Panc1 (cell line): ENCODE data around the gene GABRR1. TPM values are rescaled to one million over a fixed set of nuclear protein-coding genes. Genes with fewer than 3 reads are reported as not detected.

Experiments used
- ATAC-seq: fragments of 200-7000 bp; cut with Tn5 transposase; 2 replicates; pipeline ENCODE4 v1.9.1; 2020; ENCODE audit warnings: mild to moderate bottlenecking, moderate library complexity
- BruUV-seq: library from RNA; stranded (reverse); fragments of 400-500 nt; replicated peaks from 2 replicates; lab custom pipeline; 2021; lab: Mats Ljungman, UMichigan
- CTCF ChIA-PET: fragments of 300-600 bp; sonication (Branson Sonifier 250); formaldehyde crosslinking; loops from one replicate; lab custom pipeline; 2022; ENCODE audit warnings: antibody characterized with exemption; lab: Charles Lee
- POLR2A ChIA-PET: fragments of 300-600 bp; sonication (Branson Sonifier 250); formaldehyde crosslinking; loops from one replicate; lab custom pipeline; 2022; ENCODE audit warnings: antibody characterized with exemption; lab: Charles Lee
- DNase-seq: peaks from one replicate; pipeline ENCODE4 v3.0.0-alpha.2; 2010; ENCODE audit warnings: low read depth, low spot score
- H3K27ac ChIP-seq: 2 replicates; pipeline ENCODE4 v1.5.1; 2011; ENCODE audit warnings: mild to moderate bottlenecking, low read length, inconsistent platforms
- H3K27me3 ChIP-seq: fragments of 200-500 bp; sonication (Bioruptor generic); 2 replicates; pipeline ENCODE4 v1.6.0; 2014; ENCODE audit warnings: low read length, inconsistent platforms; ENCODE audit not compliant: control insufficient read depth, insufficient read depth
- H3K36me3 ChIP-seq: fragments of 200-500 bp; sonication (Bioruptor generic); 2 replicates; pipeline ENCODE4 v1.5.1; 2014; ENCODE audit warnings: inconsistent platforms, mild to moderate bottlenecking, low read length, moderate library complexity; ENCODE audit not compliant: control insufficient read depth, insufficient read depth
- H3K4me1 ChIP-seq: 2 replicates; pipeline ENCODE4 v1.5.1; 2011; ENCODE audit warnings: inconsistent platforms, mild to moderate bottlenecking, low read length, moderate library complexity; ENCODE audit not compliant: control insufficient read depth, insufficient read depth
- H3K4me3 ChIP-seq, 2 experiments: 2 replicates each; pipeline ENCODE4 v1.5.1; 2011 to 2012; ENCODE audit warnings: low read depth in 2 of 2, low read length in 2 of 2, mild to moderate bottlenecking in 2 of 2, inconsistent platforms in 1 of 2, moderate library complexity in 1 of 2
- H3K9me3 ChIP-seq: fragments of 200-500 bp; sonication (Bioruptor generic); 2 replicates; pipeline ENCODE4 v1.5.1; 2014; ENCODE audit warnings: low read depth, mild to moderate bottlenecking, inconsistent platforms, low read length, moderate library complexity; ENCODE audit not compliant: control insufficient read depth, insufficient read depth
- CTCF ChIP-seq: fragments of 450-650 bp; IDR thresholded peaks from 2 replicates; pipeline ENCODE4 v1.5.1; 2017; ENCODE audit warnings: mild to moderate bottlenecking
- POLR2AphosphoS5 ChIP-seq: IDR thresholded peaks from 2 replicates; pipeline ENCODE4 v1.6.1; 2012; ENCODE audit warnings: mild to moderate bottlenecking, low read depth, low read length, moderate library complexity
- REST ChIP-seq, 2 experiments: IDR thresholded peaks; 2 replicates each; pipeline ENCODE4 v1.6.1; 2011 to 2012; ENCODE audit warnings: low read depth in 2 of 2, control low read depth in 1 of 2, low read length in 1 of 2, mild to moderate bottlenecking in 1 of 2, moderate library complexity in 1 of 2; ENCODE audit not compliant: insufficient read depth in 1 of 2
- SIN3A ChIP-seq: IDR thresholded peaks from 2 replicates; pipeline ENCODE4 v1.6.1; 2012; ENCODE audit warnings: low read depth, mild to moderate bottlenecking, low read length, moderate library complexity, borderline replicate concordance; ENCODE audit not compliant: insufficient read depth
- TCF7L2 ChIP-seq: IDR thresholded peaks from 2 replicates; pipeline ENCODE4 v1.6.1; 2011; ENCODE audit warnings: mild to moderate bottlenecking, low read depth, low read length, inconsistent platforms
- in situ Hi-C: cut with HindIII; loops from 2 replicates; pipeline ENCODE4 v1.10.0; 2016; ENCODE audit warnings: low sequenced_read_pairs, low pct_unique_long_range_greater_than_20kb
- intact Hi-C: fragments of 100-400 bp; cut with micrococcal nuclease; formaldehyde crosslinking; loops from one replicate; pipeline ENCODE4 v1.10.0; 2022; ENCODE audit not compliant: unreplicated experiment
- total RNA-seq: library from RNA; stranded (reverse); gene quantifications from one replicate; pipeline ENCODE4 v1.2.1, GENCODE V29; 2021; ENCODE audit not compliant: unreplicated experiment

The GABRR1 gene
- total RNA-seq, 1 experiment from 2014 or later: not detected

- Histone ChIP-seq H3K36me3 (no peaks in the 10 kb centered on the region), H3K4me1 (no peaks in the 10 kb centered on the region), H3K4me3 (no peak overlapping the region), H3K9me3 (peaks cover 9% of the 10 kb centered on the region; the same call in 1 of the 2 replicates), H3K27me3 (peaks cover 4% of the 10 kb centered on the region; the same call in 1 of the 2 replicates), H3K27ac (no peak overlapping the region)
- DNase-seq (no peak), ATAC-seq (no peak)
- no peak for TF ChIP-seq SIN3A
- TF ChIP-seq TCF7L2: no peak
- TF ChIP-seq REST (IDR thresholded peaks at IDR 0.05; ENCODE audit: insufficient read depth in 1 of 2, low read depth in 2 of 2, low read length in 1 of 2): no peak
- ChIA-PET POLR2A (no interaction called here), CTCF (no interaction called here)
- in situ Hi-C loops: no loop called here
- intact Hi-C loops: no loop called here
- no TSS peak for BruUV-seq
Observed at GRCh38 chr6:89198235-89198634, 18.9 kb downstream of the GABRR1 start.

GRCh38 chr6:89197141-89197540 lies 20.0 kb downstream of the GABRR1 start:
- no peak overlapping the region for H3K4me3 ChIP-seq
- TF ChIP-seq TCF7L2 (no peak), SIN3A (no peak), CTCF (no peak), POLR2AphosphoS5 (no peak), REST (IDR thresholded peaks at IDR 0.05; ENCODE audit: insufficient read depth in 1 of 2, low read depth in 2 of 2, low read length in 1 of 2) (no peak)
- intact Hi-C loops (no loop called here), in situ Hi-C loops (no loop called here)
- BruUV-seq: no TSS peak
- DNase-seq: no peak
- peaks cover 4% of the 10 kb centered on the region; the same call in 1 of the 2 replicates for H3K27me3 ChIP-seq
- ChIA-PET POLR2A (no interaction called here), CTCF (no interaction called here)
- H3K9me3 ChIP-seq: peaks cover 9% of the 10 kb centered on the region; the same call in 1 of the 2 replicates
- no peaks in the 10 kb centered on the region for H3K36me3 ChIP-seq
- H3K4me1 ChIP-seq: no peaks in the 10 kb centered on the region
- no peak for ATAC-seq
- H3K27ac ChIP-seq: no peak overlapping the region
